CD14-positive monocyte (primary cell): ENCODE results near the gene CNTNAP2. TPM values are rescaled to one million over a fixed set of nuclear protein-coding genes. Genes with fewer than 3 reads are reported as not detected.

Experiments used
- DNase-seq, 3 donors: peaks; one replicate each; pipeline ENCODE4 v3.0.0-alpha.2; 2011 to 2022
- H2AFZ ChIP-seq: 2 replicates; pipeline ENCODE4 v1.6.0; 2012; ENCODE audit warnings: mild to moderate bottlenecking, low read depth, low read length, inconsistent platforms; ENCODE audit not compliant: insufficient read depth, poor library complexity, severe bottlenecking
- H3K27ac ChIP-seq, 2 donors: 1 replicate in 1 of 2; 2 replicates in 1 of 2; pipeline ENCODE4 v1.5.1; 2012 to 2013; ENCODE audit warnings: low read length in 2 of 2, control low read depth in 1 of 2, inconsistent platforms in 1 of 2, low read depth in 1 of 2, mild to moderate bottlenecking in 1 of 2
- H3K27me3 ChIP-seq, 2 donors: one replicate each; pipeline versions ENCODE4 v1.6.0 to v1.6.1; 2011 to 2013; ENCODE audit warnings: low read length in 2 of 2; ENCODE audit not compliant: control insufficient read depth in 2 of 2, insufficient read depth in 2 of 2
- H3K36me3 ChIP-seq, 2 donors: replicated peaks in 1 of 2; 1 replicate in 1 of 2; 2 replicates in 1 of 2; pipeline versions ENCODE4 v1.5.1 to v1.6.1; 2012 to 2013; ENCODE audit warnings: low read length in 2 of 2, control low read depth in 1 of 2, inconsistent platforms in 1 of 2, mild to moderate bottlenecking in 1 of 2; ENCODE audit not compliant: insufficient read depth in 2 of 2, control insufficient read depth in 1 of 2
- H3K4me1 ChIP-seq, 2 donors: 1 replicate in 1 of 2; 2 replicates in 1 of 2; pipeline versions ENCODE4 v1.5.1 to v1.6.1; 2012 to 2013; ENCODE audit warnings: low read length in 2 of 2, control low read depth in 1 of 2, inconsistent platforms in 1 of 2, mild to moderate bottlenecking in 1 of 2, moderate library complexity in 1 of 2; ENCODE audit not compliant: insufficient read depth in 2 of 2, control insufficient read depth in 1 of 2
- H3K4me2 ChIP-seq: replicated peaks from 2 replicates; pipeline ENCODE3; 2012; ENCODE audit warnings: low read length, moderate library complexity, mild to moderate bottlenecking; ENCODE audit not compliant: poor library complexity, severe bottlenecking; ENCODE audit errors: extremely low read depth
- H3K4me3 ChIP-seq, 3 experiments: fragments of 200-600 bp in 1 of 3; sonication (generic) in 1 of 3; replicated peaks in 1 of 3; 1 replicate in 2 of 3; 2 replicates in 1 of 3; pipeline ENCODE4 v1.5.1; 2011 to 2013; ENCODE audit warnings: low read length in 3 of 3, mild to moderate bottlenecking in 3 of 3, control low read depth in 2 of 3, low read depth in 2 of 3, inconsistent platforms in 1 of 3, moderate library complexity in 1 of 3
- H3K79me2 ChIP-seq: 2 replicates; pipeline ENCODE4 v1.6.0; 2012; ENCODE audit warnings: mild to moderate bottlenecking, control low read depth, inconsistent platforms, low read length, moderate library complexity; ENCODE audit not compliant: insufficient read depth
- H3K9ac ChIP-seq: 2 replicates; pipeline ENCODE4 v1.6.0; 2017; ENCODE audit warnings: low read length, mild to moderate bottlenecking; ENCODE audit not compliant: insufficient read depth, poor library complexity, severe bottlenecking
- H3K9me3 ChIP-seq, 2 donors: replicated peaks in 1 of 2; 1 replicate in 1 of 2; 2 replicates in 1 of 2; pipeline versions ENCODE4 v1.5.1 to v1.6.1; 2012 to 2013; ENCODE audit warnings: low read length in 2 of 2, control low read depth in 1 of 2; ENCODE audit not compliant: control insufficient read depth in 1 of 2, insufficient read depth in 1 of 2
- H4K20me1 ChIP-seq: 2 replicates; pipeline ENCODE4 v1.6.0; 2012; ENCODE audit warnings: mild to moderate bottlenecking, low read length, control low read depth, moderate library complexity; ENCODE audit not compliant: insufficient read depth
- H3K27ac Mint-ChIP-seq, 7 donors: one replicate each; pipeline ENCODE4 v1.8.0; 2020; ENCODE audit warnings: mild to moderate bottlenecking in 7 of 7, mixed read lengths in 7 of 7, moderate library complexity in 6 of 7, inconsistent platforms in 2 of 7
- H3K27me3 Mint-ChIP-seq, 3 donors: one replicate each; pipeline ENCODE4 v1.8.0; 2021 to 2022; ENCODE audit warnings: low read depth in 3 of 3, mild to moderate bottlenecking in 3 of 3, mixed read lengths in 3 of 3, moderate library complexity in 3 of 3, inconsistent platforms in 1 of 3
- H3K36me3 Mint-ChIP-seq, 2 donors: one replicate each; pipeline ENCODE4 v1.8.0; 2020; ENCODE audit warnings: mixed read lengths in 2 of 2, inconsistent platforms in 1 of 2, mild to moderate bottlenecking in 1 of 2
- H3K4me1 Mint-ChIP-seq: one replicate; pipeline ENCODE4 v1.8.0; 2020; ENCODE audit warnings: mild to moderate bottlenecking, mixed read lengths
- H3K4me3 Mint-ChIP-seq, 2 donors: one replicate each; pipeline ENCODE4 v1.8.0; 2020; ENCODE audit warnings: mild to moderate bottlenecking in 2 of 2, mixed read lengths in 2 of 2, moderate library complexity in 1 of 2
- H3K9me3 Mint-ChIP-seq, 7 donors: one replicate each; pipeline ENCODE4 v1.8.0; 2020 to 2022; ENCODE audit warnings: mixed read lengths in 7 of 7, mild to moderate bottlenecking in 6 of 7, moderate library complexity in 6 of 7, inconsistent platforms in 2 of 7
- CTCF ChIP-seq: fragments of 200-600 bp; IDR thresholded peaks from one replicate; pipeline ENCODE4 v1.8.0; 2022; ENCODE audit warnings: antibody characterized with exemption, mild to moderate bottlenecking
- WGBS: methylation state at CpG from one replicate; pipeline ENCODE4 v1.1.5; 2013; ENCODE audit warnings: missing lambda C conversion rate; ENCODE audit not compliant: insufficient coverage; 5-methylcytosine and 5-hydroxymethylcytosine counted together
- intact Hi-C, 2 donors: fragments of 100-400 bp; cut with micrococcal nuclease; formaldehyde crosslinking; loops; one replicate each; pipeline versions ENCODE4 v1.15.0 to v1.15.1; 2023
- polyA plus RNA-seq, 3 donors: library from polyadenylated mRNA; depleted of rRNA in 1 of 3; unstranded in 2 of 3; stranded (reverse) in 1 of 3; fragments of 300-500 nt in 2 of 3; fragments of >200 nt in 1 of 3; fragmentation: Illumina TruSeq in 2 of 3; gene quantifications; 1 replicate in 2 of 3; 2 replicates in 1 of 3; pipeline ENCODE4 v1.2.3, GENCODE V29; 2012 to 2021

CNTNAP2 gene
- polyA plus RNA-seq, 3 donors, result 0.01 TPM; not detected in 2

- Histone ChIP-seq H3K4me2 (no peak overlapping the region), H3K9me3 (no peaks in the 10 kb centered on the region), H2AFZ (no peak overlapping the region), H3K4me1 (no peaks in the 10 kb centered on the region), H3K36me3 (no peaks in the 10 kb centered on the region), H3K27ac (no peak overlapping the region), H3K79me2 (no peaks in the 10 kb centered on the region), H3K9ac (no peak overlapping the region), H3K27me3 (no peaks in the 10 kb centered on the region), H3K4me3 (no peak overlapping the region), H4K20me1 (no peaks in the 10 kb centered on the region)
- no peaks in the 10 kb centered on the region for H3K36me3 Mint-ChIP-seq
- intact Hi-C loops, result no loop called here
- no peaks in the 10 kb centered on the region for H3K4me1 Mint-ChIP-seq
- H3K9me3 Mint-ChIP-seq, result peaks cover 0 to 5% (median 0%) of the 10 kb centered on the region in 7 donors
- no peak overlapping the region for H3K27ac Mint-ChIP-seq
- no peak for DNase-seq
- no peak for TF ChIP-seq CTCF
- H3K27me3 Mint-ChIP-seq, result no peaks in the 10 kb centered on the region
- whole genome bisulfite sequencing, result 20% methylated on average over 3 of the region's 6 CpGs
- no peak overlapping the region for H3K4me3 Mint-ChIP-seq
These were observed 1642.8 kb downstream of the CNTNAP2 start for GRCh38 chr7:147759327-147759943.

- no peak for DNase-seq
- no peak overlapping the region for H3K27ac Mint-ChIP-seq
- intact Hi-C loops, result no loop called here
- H3K4me3 Mint-ChIP-seq, result no peak overlapping the region
- no peak for TF ChIP-seq CTCF
- no peaks in the 10 kb centered on the region for H3K9me3 ChIP-seq
- no peak overlapping the region for H3K4me2 ChIP-seq
- WGBS, result no CpG with 5 or more reads among the region's 4 CpGs
- no peaks in the 10 kb centered on the region for H3K27me3 ChIP-seq
- H3K27me3 Mint-ChIP-seq, result no peaks in the 10 kb centered on the region
- H3K79me2 ChIP-seq, result no peaks in the 10 kb centered on the region
- H2AFZ ChIP-seq, result no peak overlapping the region
- no peak overlapping the region for H3K9ac ChIP-seq
- no peaks in the 10 kb centered on the region for H4K20me1 ChIP-seq
- H3K36me3 ChIP-seq, result no peaks in the 10 kb centered on the region
- peaks cover 3% of the 10 kb centered on the region for H3K4me1 Mint-ChIP-seq
- peaks cover 0 to 5% (median 3%) of the 10 kb centered on the region in 7 donors for H3K9me3 Mint-ChIP-seq
- no peak overlapping the region for H3K27ac ChIP-seq
- no peak overlapping the region for H3K4me3 ChIP-seq
- H3K4me1 ChIP-seq, result no peaks in the 10 kb centered on the region
- no peaks in the 10 kb centered on the region for H3K36me3 Mint-ChIP-seq
These were observed 1648.7 kb downstream of the CNTNAP2 start for GRCh38 chr7:147765301-147765700.
